ENCODE results near the gene BSPRY.

BSPRY gene

DNA sequence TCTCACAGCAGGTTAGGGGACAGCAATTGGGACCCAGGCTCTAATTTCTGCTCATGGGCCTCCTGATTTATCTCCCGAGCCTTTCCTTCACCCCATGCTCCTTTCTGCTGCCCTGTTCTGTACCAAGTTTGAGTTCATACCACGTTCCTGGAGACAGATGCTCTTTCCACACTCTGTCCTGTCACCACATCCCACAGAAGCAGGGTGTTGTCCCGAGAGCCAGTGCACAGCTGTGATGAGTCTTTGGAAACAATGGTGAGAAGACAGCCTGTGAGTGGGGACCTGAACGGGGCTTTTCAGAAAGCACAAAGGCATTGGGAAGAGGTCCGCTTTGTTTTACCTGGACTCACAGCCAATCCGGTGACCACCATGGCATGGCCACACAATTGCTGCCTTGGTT lies 26.7 kb upstream of the BSPRY start:
- POLR2A ChIA-PET, result interaction anchor here (2.2 kb wide), 1 partner anchor 17 kb away, joined by 7 read pairs; the partner anchor contains the start of gene WDR31
- no peaks in the 10 kb centered on the region for H3K4me1 ChIP-seq (ENCODE audit: control insufficient read depth, insufficient read depth, low read length)
- CTCF ChIA-PET, result interaction anchor here (0.6 kb wide), 1 partner anchor 1016 kb away, joined by 4 read pairs; no protein-coding TSS in a partner anchor
- H3K4me3 ChIP-seq (ENCODE audit: low read depth, low read length), result no peak overlapping the region
- no peaks in the 10 kb centered on the region for H3K9me3 ChIP-seq (ENCODE audit: control insufficient read depth, insufficient read depth, low read depth, low read length)
- no peaks in the 10 kb centered on the region for H3K36me3 ChIP-seq (ENCODE audit: control insufficient read depth in 2 of 2, insufficient read depth in 1 of 2, low read length in 2 of 2)
- H3K27ac ChIP-seq (ENCODE audit: extremely low read depth, low read depth, low read length), result no peak overlapping the region
- TF ChIP-seq, protein P1, sequence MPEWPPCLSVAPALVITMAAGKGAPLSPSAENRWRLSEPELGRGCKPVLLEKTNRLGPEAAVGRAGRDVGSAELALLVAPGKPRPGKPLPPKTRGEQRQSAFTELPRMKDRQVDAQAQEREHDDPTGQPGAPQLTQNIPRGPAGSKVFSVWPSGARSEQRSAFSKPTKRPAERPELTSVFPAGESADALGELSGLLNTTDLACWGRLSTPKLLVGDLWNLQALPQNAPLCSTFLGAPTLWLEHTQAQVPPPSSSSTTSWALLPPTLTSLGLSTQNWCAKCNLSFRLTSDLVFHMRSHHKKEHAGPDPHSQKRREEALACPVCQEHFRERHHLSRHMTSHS (tag by site-specific recombination; IDR thresholded peaks at IDR 0.05), result no peak
- TF ChIP-seq, protein P2, sequence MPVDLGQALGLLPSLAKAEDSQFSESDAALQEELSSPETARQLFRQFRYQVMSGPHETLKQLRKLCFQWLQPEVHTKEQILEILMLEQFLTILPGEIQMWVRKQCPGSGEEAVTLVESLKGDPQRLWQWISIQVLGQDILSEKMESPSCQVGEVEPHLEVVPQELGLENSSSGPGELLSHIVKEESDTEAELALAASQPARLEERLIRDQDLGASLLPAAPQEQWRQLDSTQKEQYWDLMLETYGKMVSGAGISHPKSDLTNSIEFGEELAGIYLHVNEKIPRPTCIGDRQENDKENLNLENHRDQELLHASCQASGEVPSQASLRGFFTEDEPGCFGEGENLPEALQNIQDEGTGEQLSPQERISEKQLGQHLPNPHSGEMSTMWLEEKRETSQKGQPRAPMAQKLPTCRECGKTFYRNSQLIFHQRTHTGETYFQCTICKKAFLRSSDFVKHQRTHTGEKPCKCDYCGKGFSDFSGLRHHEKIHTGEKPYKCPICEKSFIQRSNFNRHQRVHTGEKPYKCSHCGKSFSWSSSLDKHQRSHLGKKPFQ (tag by site-specific recombination; IDR thresholded peaks at IDR 0.05), result no peak
- TF ChIP-seq ZNF350 (tag by site-specific recombination; IDR thresholded peaks at IDR 0.05) (no peak), ZNF311 (tag by site-specific recombination; IDR thresholded peaks at IDR 0.05; ENCODE audit: borderline replicate concordance) (no peak), ZNF292 (tag by site-specific recombination; IDR thresholded peaks at IDR 0.05; ENCODE audit: borderline replicate concordance, low read depth) (no peak), ZNF792 (tag by site-specific recombination; IDR thresholded peaks at IDR 0.05) (no peak), ZNF23 (tag by site-specific recombination; IDR thresholded peaks at IDR 0.05; ENCODE audit: borderline replicate concordance) (no peak), SCRT2 (tag by site-specific recombination; IDR thresholded peaks at IDR 0.05) (no peak), ZNF391 (tag by site-specific recombination; IDR thresholded peaks at IDR 0.05; ENCODE audit: borderline replicate concordance, low read depth) (no peak), ZNF223 (tag by site-specific recombination; IDR thresholded peaks at IDR 0.05) (no peak), REPIN1 (tag by site-specific recombination; IDR thresholded peaks at IDR 0.05; ENCODE audit: low read depth) (no peak), ZNF138 (tag by site-specific recombination; IDR thresholded peaks at IDR 0.05; ENCODE audit: borderline replicate concordance) (no peak), ZNF600 (tag by site-specific recombination; IDR thresholded peaks at IDR 0.05) (no peak), ZNF335 (tag by site-specific recombination; conservative IDR thresholded peaks at IDR 0.05) (no peak), ZNF548 (tag by site-specific recombination; IDR thresholded peaks at IDR 0.05) (no peak), ZNF341 (tag by site-specific recombination; IDR thresholded peaks at IDR 0.05; ENCODE audit: low read depth) (no peak)
- TF ChIP-seq, protein P3, sequence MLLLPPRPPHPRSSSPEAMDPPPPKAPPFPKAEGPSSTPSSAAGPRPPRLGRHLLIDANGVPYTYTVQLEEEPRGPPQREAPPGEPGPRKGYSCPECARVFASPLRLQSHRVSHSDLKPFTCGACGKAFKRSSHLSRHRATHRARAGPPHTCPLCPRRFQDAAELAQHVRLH (tag by site-specific recombination; IDR thresholded peaks at IDR 0.05), result no peak
- TF ChIP-seq, protein P4, sequence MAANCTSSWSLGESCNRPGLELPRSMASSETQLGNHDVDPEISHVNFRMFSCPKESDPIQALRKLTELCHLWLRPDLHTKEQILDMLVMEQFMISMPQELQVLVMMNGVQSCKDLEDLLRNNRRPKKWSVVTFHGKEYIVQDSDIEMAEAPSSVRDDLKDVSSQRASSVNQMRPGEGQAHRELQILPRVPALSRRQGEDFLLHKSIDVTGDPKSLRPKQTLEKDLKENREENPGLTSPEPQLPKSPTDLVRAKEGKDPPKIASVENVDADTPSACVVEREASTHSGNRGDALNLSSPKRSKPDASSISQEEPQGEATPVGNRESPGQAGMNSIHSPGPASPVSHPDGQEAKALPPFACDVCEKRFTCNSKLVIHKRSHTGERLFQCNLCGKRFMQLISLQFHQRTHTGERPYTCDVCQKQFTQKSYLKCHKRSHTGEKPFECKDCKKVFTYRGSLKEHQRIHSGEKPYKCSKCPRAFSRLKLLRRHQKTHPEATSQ (tag by site-specific recombination; IDR thresholded peaks at IDR 0.05), result no peak
- TF ChIP-seq, protein P5, sequence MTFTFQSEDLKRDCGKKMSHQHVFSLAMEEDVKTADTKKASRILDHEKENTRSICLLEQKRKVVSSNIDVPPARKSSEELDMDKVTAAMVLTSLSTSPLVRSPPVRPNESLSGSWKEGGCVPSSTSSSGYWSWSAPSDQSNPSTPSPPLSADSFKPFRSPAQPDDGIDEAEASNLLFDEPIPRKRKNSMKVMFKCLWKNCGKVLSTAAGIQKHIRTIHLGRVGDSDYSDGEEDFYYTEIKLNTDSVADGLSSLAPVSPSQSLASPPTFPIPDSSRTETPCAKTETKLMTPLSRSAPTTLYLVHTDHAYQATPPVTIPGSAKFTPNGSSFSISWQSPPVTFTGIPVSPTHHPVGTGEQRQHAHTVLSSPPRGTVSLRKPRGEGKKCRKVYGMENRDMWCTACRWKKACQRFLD (tag by site-specific recombination; IDR thresholded peaks at IDR 0.05), result no peak
- TF ChIP-seq, protein P6, sequence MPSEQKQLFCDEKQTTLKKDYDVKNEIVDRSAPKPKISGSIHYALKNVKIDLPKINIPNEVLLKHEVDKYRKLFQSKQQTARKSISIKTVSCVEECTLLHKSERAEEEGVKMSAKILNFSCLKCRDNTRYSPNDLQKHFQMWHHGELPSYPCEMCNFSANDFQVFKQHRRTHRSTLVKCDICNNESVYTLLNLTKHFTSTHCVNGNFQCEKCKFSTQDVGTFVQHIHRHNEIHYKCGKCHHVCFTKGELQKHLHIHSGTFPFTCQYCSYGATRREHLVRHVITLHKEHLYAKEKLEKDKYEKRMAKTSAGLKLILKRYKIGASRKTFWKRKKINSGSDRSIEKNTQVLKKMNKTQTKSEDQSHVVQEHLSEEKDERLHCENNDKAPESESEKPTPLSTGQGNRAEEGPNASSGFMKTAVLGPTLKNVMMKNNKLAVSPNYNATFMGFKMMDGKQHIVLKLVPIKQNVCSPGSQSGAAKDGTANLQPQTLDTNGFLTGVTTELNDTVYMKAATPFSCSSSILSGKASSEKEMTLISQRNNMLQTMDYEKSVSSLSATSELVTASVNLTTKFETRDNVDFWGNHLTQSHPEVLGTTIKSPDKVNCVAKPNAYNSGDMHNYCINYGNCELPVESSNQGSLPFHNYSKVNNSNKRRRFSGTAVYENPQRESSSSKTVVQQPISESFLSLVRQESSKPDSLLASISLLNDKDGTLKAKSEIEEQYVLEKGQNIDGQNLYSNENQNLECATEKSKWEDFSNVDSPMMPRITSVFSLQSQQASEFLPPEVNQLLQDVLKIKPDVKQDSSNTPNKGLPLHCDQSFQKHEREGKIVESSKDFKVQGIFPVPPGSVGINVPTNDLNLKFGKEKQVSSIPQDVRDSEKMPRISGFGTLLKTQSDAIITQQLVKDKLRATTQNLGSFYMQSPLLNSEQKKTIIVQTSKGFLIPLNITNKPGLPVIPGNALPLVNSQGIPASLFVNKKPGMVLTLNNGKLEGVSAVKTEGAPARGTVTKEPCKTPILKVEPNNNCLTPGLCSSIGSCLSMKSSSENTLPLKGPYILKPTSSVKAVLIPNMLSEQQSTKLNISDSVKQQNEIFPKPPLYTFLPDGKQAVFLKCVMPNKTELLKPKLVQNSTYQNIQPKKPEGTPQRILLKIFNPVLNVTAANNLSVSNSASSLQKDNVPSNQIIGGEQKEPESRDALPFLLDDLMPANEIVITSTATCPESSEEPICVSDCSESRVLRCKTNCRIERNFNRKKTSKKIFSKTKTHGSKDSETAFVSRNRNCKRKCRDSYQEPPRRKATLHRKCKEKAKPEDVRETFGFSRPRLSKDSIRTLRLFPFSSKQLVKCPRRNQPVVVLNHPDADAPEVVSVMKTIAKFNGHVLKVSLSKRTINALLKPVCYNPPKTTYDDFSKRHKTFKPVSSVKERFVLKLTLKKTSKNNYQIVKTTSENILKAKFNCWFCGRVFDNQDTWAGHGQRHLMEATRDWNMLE (tag by site-specific recombination; conservative IDR thresholded peaks at IDR 0.05; ENCODE audit: low read depth), result no peak
